GM18861 (cell line): ENCODE measurements around the gene ERC1.

Experiments used
- ATAC-seq: cut with Tn5 transposase; IDR thresholded peaks from one replicate; pipeline ENCODE4 v1.9.1; 2021; ENCODE audit not compliant: unreplicated experiment

The ERC1 gene

GRCh38 chr12:1375323-1375722, 384.3 kb downstream of the ERC1 start:
- no peak for ATAC-seq

- ATAC-seq, result no peak
These were observed 386.1 kb downstream of the ERC1 start for GRCh38 chr12:1377117-1377516.

- no peak for ATAC-seq
These were observed 386.7 kb downstream of the ERC1 start for GRCh38 chr12:1377681-1378080.

- no peak for ATAC-seq
These were observed 389.3 kb downstream of the ERC1 start for GRCh38 chr12:1380171-1380851.

- no peak for ATAC-seq
These were observed 391.1 kb downstream of the ERC1 start for GRCh38 chr12:1382151-1382550.

- no peak for ATAC-seq
These were observed 391.8 kb downstream of the ERC1 start for GRCh38 chr12:1382826-1383225.

GRCh38 chr12:1383758-1384157, 392.7 kb downstream of the ERC1 start:
- no peak for ATAC-seq

GRCh38 chr12:1384910-1385309, 393.9 kb downstream of the ERC1 start:
- no peak for ATAC-seq

GRCh38 chr12:1391722-1392121, 400.7 kb downstream of the ERC1 start:
- no peak for ATAC-seq

- no peak for ATAC-seq
These were observed 404.5 kb downstream of the ERC1 start for GRCh38 chr12:1395421-1395955.

- ATAC-seq, result no peak
These were observed 407.6 kb downstream of the ERC1 start for GRCh38 chr12:1398673-1399072.

- no peak for ATAC-seq
These were observed 410.9 kb downstream of the ERC1 start for GRCh38 chr12:1401891-1402290.

- ATAC-seq, result no peak
These were observed 412.4 kb downstream of the ERC1 start for GRCh38 chr12:1403417-1403816.

GRCh38 chr12:1405619-1406018, 414.6 kb downstream of the ERC1 start:
- no peak for ATAC-seq

GRCh38 chr12:1410794-1411193, 419.8 kb downstream of the ERC1 start:
- ATAC-seq, result no peak

GRCh38 chr12:1413930-1414329, 422.9 kb downstream of the ERC1 start:
- no peak for ATAC-seq

GRCh38 chr12:1418144-1418543, 427.1 kb downstream of the ERC1 start:
- ATAC-seq, result no peak

- no peak for ATAC-seq
These were observed 428.9 kb downstream of the ERC1 start for GRCh38 chr12:1419849-1420371.

GRCh38 chr12:1421091-1421846, 430.2 kb downstream of the ERC1 start:
- no peak for ATAC-seq

- ATAC-seq, result no peak
These were observed 431.7 kb downstream of the ERC1 start for GRCh38 chr12:1422604-1423315.

GRCh38 chr12:1424674-1425395, 433.8 kb downstream of the ERC1 start:
- no peak for ATAC-seq
